ENCODE measurements around the gene TEX14.
A peak's percentile ranks its signal among the peaks of the same experiment; 100 is the strongest.

TEX14 gene

DNA sequence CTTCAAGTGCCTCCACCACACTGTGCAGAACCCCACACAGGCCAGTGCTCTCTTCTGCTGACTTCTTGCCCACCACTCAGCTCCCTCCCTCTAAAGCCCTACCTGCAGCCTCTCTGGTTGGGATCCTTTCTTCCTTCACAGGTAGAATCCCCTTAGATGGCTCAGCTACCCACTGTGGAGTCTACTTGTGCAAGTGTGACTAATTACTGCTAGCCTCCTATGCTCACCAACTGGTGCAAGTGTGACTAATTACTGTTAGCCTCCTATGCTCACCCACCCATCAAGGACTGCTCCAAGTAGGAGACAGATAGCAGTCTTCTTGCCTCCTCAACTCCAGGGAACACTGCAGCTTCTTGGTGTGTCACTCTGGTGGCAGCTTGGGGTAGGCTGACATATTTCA lies 43.6 kb downstream of the TEX14 start:
- DNase-seq, result no peak

DNA sequence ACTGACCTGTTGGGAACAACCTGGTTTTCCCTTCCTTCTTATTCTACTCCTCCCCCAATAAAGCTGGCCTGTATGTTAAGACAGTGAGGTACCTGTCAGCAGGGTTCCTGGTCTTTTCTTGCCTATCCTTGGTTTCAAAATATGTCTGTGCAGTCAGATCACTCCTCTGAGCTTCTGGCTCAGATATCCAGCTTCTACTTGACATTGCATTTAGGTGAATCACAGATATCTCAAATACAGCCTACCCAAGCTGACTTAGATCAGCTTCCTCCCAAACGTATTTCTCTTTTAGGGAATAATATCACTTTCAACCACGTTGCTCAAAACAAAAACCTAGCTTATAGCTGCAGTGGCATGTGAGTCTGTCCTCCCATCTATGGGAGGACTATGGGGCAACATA lies 48.7 kb downstream of the TEX14 start:
- no peak for DNase-seq

DNA sequence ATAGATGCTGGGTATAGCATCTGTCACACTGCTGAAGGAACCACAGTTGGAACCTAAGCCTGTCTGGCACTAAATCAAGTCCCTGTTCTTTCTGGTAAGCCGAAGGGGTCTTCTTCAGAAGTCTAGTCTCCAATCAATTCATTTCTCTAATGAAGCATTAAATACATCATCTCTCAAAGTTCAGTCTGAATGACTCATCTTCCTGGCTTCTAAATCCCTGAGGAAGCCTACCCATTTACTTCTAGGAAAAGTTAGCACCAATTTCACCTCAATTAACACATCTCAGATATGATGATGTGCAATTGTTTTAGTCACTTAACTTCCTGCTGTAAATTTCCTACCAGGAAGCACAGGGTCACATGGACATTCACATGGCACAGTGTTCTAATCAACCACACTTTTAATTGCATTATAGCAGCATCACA lies 49.9 kb downstream of the TEX14 start:
- DNase-seq, result no peak

DNA sequence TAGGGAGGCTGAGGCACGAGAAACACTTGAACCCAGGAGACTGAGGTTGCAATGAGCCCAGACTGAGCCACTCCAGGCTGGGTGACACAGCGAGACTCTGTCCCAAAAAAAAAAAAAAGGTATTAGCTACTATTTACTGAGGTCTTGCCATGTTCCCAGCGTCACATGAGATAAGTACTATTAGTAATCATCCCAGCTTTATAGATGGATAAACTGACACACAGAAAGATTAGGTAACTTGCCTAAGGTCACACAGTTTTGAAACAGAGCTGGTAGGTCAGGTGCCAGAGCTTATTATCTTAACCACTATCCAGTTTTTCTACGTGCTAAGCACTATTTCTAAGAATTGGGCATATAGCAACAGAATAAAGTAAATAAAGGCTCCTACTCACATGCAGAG lies 51.6 kb downstream of the TEX14 start:
- DNase-seq, result no peak

DNA sequence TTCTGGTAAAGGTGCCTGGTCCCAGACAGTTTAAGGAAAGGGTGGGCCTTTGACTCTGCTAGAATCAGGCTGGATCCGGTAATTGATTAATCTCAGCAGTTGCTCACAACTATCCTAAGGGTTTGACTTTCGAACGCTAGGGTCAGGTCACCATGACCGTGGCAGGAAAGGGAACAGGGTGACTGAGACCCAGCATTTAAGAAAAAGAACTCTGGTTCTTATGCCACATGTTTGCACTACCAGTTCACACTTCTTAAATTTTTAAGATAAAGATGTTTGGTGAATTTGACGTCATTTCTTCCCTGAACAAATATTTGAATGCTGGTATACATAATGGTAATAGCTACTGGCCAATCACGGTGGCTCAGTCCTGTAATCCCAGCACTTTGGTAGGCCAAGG lies 52.2 kb downstream of the TEX14 start:
- DNase-seq, result no peak

DNA sequence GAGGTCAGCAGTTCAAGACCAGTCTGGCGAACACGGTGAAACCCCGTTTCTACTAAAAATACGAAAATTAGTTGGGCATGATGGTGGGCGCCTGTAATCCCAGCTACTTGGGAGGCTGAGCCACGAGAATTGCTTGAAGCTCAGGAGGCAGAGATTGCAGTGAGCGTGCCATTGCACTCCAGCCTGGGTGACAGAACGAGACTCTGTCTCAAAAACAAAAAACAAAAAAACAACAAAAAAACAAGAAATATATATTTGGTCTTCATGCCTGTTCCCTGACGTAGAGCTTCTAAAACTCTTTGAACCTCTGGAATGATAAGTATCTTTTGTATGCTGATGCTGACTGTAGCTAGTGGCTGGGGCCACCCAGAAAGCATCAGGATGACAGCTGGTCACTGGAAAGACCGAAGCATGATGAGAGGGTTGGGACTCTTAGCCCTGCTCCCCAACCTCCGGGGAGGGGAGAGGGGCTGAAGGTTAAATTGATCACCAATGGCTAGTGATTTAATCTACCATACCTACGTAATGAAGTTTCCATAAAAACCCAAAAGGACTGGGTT lies 54.8 kb downstream of the TEX14 start:
- no peak for DNase-seq

DNA sequence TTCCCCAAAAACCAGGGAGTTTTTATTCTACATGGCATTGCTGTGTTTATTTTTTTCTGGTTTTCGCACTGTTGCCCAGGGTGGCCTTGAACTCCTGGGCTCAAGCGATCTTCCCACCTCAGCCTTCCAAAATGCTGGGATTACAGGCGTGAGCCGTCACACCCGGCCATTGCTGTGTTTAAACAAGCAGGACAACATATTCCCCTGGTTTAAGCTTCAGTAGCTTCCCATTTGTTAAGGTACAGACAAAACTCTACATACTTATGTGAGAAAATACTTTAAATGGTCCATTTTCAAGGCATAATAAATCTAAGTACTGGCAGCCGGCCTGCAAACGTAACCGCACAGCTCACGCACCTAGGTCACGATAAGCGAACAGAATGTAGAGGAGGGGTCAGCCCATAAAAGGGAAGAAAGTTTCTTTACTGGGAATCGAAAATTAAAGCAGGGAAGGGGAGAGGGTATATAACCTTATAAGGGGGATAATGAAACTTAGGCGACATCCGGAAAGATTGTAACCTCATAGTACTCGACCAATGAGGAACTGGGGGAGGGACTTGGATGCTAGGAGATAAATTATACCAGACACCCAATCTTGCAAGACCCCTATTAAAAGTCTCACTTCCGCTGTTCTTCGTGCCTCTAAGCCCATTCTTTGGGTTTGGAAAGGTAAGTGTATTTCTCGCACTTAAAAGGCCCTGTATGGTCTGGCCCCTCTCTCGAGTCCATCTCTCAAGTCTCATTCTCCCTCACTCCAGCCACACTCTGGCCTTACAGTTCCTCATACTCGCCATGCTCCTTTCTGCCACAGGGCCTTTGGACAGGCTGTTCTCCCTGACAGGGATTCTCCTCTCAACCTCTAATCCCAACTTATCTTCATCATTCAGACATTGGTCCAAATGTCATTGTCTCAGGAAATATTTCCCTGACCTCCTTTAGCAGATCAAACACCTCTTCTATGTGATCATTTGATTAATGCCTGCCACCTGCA lies 59.2 kb downstream of the TEX14 start:
- DNase-seq, result no peak

DNA sequence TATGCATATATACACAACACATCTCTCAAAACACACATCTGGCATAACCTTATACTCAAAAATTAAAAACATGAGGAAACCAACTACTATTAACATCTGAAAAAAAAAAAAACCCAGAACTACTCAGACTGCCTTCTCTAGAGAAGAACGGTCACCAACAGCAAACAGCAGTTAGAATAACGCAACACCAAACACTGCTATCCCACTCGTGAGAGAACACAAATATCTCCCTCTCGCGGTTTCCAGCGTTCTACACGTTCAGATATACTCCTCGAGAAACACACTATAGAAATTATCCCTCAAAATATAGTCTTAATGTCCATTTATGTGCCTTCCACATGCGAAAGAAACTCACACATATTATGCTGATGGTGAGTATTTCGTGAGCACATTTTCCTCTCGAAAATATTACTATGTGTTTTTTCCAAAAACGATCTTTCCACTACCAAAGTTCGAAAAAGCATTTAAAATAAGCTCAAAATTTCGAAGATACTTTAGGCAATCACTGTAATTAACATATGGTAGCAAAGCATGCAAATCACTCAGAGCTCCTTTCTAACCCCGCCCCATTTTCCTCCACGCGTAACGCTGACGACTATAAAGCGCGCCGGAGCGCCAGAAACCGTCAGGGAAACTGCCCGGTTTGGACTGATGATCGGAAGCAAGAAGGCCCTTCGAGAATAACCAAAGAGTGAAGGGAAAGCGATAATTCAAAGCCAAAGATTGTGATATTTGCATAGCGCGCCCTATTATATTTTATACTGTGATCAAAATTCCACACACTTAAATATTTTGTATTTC lies 60.1 kb downstream of the TEX14 start:
- peak; percentile 97 for DNase-seq

DNA sequence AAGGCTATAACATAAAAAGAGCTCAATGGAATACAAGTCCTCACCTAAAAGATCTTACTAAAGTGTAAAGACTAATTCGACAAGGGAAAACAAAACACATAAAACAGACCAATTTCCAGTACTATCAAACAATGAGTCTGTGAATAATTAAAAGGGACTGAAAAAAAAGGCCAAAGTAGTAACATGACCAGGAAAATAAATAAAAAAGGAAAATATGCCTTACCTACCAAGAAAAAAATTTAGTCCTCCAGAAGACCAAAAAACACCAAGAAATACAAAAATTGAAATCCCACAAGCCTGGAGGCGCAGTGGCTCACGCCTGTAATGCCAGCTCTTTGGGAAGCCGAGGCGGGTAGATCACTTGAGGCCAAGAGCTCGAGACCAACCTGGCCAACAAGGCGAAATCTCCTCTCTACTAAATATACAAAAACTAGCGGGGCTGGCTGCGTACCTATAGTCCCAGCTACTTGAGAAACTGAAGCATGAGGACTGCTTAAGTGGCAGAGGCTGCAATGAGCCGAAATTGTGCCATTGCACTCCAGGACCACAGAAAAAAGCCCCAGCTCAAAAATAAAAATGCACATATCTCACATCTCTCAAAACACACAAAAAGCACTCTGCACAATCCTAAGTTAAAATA lies 60.8 kb downstream of the TEX14 start:
- DNase-seq, result peak; percentile 27

DNA sequence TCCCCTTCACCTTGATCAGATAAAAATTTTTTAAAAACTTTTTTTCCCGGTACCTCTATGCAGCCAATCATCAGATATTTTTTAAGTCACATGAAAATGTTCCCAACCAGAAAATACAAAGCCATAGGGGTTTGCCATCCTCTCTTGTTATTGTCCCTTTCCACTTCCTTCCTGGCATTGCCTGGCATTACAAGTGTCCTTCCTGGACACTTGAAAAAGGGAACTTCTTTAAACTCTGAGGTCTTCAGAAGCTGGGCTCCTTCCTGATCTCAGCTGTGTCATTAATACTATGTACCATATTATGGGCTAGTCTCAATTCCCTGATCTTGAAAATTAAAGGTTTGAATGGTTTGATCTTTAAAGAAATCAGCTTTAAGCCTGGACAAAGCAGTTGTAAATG lies 64.9 kb downstream of the TEX14 start:
- no peak for DNase-seq

DNA sequence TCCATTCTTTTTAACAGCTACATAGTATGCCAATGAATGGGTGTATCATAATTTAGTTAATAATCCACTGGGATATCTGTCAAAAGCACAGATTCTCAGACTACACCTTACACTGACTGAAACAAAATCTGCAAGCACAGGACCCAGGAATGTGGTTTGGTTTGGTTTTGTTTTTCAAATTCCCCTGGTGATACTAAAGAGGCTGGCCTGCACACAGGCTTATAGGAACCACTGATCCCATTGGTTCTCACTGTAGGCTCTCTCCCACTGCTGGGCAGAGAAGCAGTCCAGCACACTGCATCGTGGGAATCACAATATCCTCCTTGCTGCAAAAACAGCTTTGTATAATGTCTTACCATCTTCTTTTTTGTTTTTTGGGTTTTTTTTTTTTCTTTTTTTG lies 67.1 kb downstream of the TEX14 start:
- DNase-seq, result no peak

DNA sequence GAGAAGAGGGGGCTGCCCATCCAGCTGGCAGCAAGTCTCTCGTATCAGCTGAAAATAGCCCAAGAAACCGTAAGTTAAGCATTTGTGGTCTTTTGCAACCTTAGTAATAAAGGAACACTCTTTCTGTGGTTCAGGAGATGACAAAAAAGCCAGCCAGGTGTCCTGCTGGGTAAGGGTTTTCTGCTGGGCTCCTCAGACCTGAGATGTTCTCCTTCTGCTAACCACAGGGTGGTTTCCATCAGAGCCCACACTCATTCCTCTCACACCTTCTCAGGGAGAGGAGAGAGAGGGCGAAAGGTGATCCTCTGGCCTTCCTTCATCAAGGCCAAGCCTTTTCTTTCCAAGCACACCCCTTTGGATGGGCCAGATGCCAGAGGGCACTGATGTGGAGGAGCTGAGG lies 70.7 kb downstream of the TEX14 start:
- no peak for DNase-seq

DNA sequence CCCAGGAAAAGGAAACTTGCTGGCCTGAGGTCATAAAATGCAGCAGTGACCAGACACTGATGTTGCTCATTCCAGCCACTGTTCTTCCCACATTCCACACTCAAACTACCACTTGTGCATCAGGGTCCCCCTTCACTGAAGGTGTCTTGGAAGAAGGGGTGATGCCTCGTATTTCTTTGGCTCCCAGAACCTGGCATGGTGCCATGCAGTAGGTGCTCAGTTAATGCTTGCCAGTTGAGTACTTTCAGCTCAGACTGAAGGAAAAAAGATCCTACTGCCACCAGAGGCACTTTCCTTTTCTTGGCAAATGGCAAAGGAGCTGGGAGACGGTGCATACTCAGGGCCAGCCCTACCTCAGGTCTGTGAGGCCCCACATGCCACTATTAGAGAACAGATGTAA lies 73.5 kb downstream of the TEX14 start:
- no peak for DNase-seq

DNA sequence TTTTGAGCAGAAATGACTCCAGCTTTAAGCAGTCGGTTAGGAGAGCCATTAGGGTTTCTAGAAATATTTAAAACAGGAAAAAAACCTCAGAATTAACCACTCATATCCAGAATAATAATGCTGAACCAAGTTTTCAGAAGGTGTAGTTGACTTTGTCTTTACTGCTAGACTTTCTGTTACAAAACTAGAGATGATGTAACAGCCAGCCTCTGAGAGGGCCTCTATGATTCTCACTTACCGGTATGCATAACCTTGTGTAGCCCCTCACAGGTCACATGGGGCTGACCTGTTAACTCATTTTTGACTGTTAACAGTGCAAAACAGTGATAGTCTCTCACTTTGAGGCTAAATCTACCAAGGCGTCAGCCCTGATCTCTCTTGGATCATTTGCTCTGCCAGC lies 74.3 kb downstream of the TEX14 start:
- DNase-seq, result no peak

DNA sequence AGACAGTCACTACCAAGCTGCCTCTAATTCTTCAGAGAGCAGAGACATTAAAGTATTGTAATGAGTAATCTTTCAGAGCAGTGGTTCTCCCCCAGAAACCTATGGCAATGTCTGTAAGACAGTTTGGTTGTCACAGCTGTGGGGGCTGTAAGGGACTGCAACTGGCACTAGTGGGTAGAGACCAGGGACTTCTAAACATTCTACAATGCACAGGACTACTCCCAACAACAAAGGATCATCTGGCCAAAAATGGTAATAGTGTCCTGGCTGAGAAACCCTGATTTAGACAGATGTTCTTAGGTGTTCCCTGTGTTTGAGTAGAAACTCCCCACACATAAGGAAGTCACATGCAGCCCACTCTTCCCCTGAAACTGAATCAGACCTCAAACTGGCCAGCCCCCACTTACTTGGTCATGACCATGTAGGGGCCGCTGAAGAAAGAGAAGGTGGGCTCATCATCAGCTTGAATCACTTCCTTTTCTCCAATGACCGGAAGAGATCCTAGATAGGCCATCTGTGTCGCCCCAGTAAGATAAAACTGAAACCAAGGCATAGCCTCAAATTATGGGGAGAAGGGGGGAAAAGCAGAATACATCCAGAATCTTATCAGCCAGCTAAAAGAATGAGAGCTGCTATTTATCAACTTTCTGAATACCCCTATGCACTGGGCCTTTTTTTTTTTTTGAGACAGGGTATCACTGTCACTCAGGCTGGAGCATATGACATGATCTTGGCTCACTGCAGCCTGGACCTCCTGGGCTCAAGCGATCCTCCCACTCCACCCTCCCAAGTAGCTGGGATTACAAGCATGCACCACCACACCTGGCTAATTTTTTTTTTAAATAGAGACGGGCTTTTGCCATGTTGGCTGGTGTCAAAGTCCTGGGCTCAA lies 75.8 kb downstream of the TEX14 start:
- no peak for DNase-seq

DNA sequence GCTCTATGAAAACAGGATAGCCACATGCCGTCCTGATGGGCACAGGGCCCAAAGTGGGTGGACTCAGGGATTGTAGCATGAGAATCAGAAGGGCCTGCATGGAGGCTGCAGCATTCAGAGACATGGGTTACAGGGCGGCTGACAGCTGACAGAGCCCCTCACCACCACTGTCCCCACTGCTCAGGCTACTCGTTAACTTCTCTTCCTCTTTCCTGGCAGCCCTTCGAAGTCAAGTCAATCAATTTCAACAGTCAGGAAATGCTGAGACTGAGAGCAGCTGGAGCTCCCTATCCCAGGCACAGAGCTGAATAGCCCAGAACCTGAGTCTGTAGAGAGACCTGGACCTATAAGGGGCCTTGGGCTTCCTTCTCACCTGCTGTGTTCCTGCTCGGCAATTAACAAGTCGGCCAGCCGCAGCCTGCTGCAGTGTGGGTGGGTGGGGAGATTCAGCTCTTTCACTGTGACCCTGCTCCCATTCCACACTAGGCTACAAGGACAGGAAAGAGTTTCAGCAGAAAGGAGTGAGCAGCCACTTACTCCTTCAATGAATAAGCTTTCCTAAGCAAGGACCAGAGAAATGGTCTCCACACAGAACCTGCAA lies 76.9 kb downstream of the TEX14 start:
- no peak for DNase-seq

DNA sequence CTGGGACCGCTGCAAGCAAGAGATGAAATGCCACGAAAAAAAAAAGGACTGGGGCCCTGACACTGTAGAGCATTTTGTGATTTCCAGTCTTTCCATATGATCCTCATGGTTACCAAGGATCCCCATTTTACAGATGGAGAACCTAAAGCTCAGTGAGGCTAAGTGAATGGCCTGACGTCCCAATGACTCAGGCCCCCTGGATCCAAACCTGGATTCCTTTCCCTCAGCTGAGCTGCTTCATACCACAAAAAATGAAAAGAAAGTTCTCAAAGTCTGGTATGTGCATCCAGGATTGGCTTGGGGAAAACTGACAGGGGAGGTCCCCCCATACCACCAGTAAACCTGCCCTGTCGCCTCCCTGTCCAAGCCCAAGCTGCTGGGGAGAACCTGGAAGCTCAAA lies 80.5 kb downstream of the TEX14 start:
- no peak for DNase-seq

DNA sequence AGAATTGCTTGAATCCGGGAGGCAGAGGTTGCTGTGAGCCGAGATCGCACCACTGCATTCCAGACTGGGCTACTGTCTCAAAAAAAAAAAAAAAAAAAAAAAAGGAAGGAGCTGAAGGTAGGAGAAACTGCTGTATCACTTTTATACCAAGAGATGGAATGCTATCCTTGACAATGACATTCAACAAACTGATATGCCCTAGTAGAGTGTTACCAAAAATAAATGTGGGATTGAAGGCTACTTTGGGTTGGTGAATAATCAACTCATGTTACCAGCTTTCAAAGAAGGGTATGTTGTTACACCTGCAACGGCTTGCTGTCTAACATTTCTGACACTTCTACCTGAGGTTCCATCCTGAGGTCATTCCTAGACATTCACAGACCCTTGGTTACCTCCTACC lies 84.9 kb downstream of the TEX14 start:
- DNase-seq, result no peak

DNA sequence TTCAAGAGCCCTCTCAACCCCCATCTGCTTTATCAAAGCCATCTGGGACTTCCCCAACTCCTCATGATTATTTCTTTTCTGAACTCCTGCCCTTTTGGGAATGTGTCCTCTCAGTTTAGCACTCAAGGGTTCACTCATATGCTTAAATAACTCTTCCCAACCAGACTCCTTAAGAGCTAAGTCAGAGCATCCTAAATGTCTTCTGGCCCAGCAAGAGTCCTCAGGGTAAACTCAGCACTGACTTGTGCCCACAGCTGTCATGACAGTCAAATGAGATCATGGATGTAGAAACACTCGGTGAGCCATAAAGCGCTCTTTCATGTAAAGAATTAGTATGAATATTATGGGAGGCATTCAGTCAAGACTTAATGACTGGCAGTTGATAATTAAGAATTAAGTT lies 85.9 kb downstream of the TEX14 start:
- no peak for DNase-seq

DNA sequence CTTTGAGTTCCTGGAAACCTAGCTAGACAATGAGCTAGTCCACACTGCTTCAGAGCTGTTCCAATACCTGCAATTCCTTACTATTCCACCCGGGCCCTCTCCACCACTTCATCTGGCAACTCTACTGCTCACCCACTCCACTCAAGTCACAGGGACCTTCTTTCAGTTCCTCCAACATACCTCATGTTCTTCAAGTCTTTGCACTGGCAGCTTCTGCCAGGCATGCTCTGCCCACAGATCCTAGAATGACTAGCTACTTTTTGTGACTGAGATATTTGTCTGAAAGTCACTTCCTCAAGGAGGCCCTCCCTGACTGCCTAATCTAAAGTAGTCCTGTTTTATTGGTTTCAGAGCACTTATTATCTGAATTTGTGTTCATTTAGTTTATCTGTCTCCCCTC lies 86.4 kb downstream of the TEX14 start:
- no peak for DNase-seq

DNA sequence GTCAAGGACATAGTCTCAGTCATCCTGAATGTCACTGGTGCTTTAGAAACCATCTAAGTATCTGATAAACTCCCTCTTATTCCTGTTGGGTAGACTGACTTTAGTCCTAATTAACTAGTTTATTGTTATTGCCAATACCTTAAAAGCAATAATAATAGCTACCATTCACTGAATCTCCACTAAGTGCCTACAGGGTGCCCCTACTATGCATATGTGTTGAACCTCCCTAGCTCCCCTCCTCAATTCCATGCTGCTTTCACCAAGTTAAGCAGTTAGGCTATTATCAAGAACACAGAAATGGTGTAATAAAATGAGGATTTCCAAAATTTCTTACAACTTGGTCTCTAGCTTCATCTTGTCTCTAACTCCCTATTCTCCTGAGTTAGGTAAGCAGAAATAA lies 89.9 kb downstream of the TEX14 start:
- no peak for DNase-seq

DNA sequence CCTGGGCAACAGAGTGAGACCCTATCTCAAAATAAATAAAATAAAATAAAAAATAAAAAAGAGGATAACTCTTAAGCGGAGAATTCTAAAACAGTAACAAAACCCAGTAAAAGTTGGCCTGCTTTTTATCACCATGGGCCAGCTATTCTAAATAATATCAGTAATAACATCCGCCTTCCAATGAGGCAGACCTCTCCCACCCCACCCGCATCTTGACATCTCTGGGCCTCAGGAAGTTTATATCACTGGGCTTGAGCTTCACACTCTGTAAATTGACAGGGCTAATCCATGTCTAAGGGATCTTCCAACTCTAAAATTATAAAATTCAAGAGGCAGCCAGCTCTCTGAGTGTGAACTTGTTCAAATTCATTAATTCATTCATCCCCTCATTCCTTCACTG lies 94.5 kb downstream of the TEX14 start:
- DNase-seq, result no peak
